HepG2 (cell line): ENCODE results near the gene FBXL20. TPM values are rescaled to one million over a fixed set of nuclear protein-coding genes. Genes with fewer than 3 reads are reported as not detected.

Experiments
- ASH2L ChIP-seq: fragments of 300-600, 200-600 bp; sonication (generic); IDR thresholded peaks from 2 replicates; pipeline ENCODE4 v1.7.0; 2017; ENCODE audit warnings: low read depth, mild to moderate bottlenecking, moderate library complexity, mixed read lengths, low read length; ENCODE audit not compliant: insufficient read length
- ATF7 ChIP-seq, 2 experiments: fragments of 450-650 bp in 1 of 2; sonication (generic) in 1 of 2; formaldehyde crosslinking in 1 of 2; IDR thresholded peaks; 2 replicates each; pipeline versions ENCODE4 v1.4.0 to v1.6.1; 2016 to 2020; ENCODE audit warnings: antibody characterized with exemption in 1 of 2, mild to moderate bottlenecking in 1 of 2, missing genetic modification reagents in 1 of 2
- ATF7-NPFF ChIP-seq: sonication (generic); formaldehyde crosslinking; IDR thresholded peaks from 2 replicates; pipeline ENCODE4 v1.8.1; 2023; ENCODE audit warnings: mild to moderate bottlenecking, low read depth, missing genetic modification reagents, moderate library complexity
- NAIF1 ChIP-seq: sonication (generic); formaldehyde crosslinking; IDR thresholded peaks from 2 replicates; pipeline ENCODE4 v1.5.0; 2020; ENCODE audit warnings: mild to moderate bottlenecking, missing genetic modification reagents, borderline replicate concordance
- NCOA5 ChIP-seq: sonication (generic); formaldehyde crosslinking; IDR thresholded peaks from 2 replicates; pipeline ENCODE4 v1.4.0; 2020; ENCODE audit warnings: missing genetic modification reagents
- NFYC ChIP-seq: IDR thresholded peaks from 2 replicates; pipeline ENCODE4 v1.6.1; 2016; ENCODE audit warnings: missing genetic modification reagents, missing compliant biosample characterization
- RFX3 ChIP-seq: IDR thresholded peaks from 2 replicates; pipeline ENCODE4 v1.6.1; 2016; ENCODE audit warnings: missing biosample characterization, missing genetic modification reagents
- SALL1 ChIP-seq: sonication (generic); formaldehyde crosslinking; IDR thresholded peaks from 2 replicates; pipeline ENCODE4 v1.8.0; 2022; ENCODE audit warnings: mild to moderate bottlenecking, missing genetic modification reagents
- SP2 ChIP-seq: sonication (generic); formaldehyde crosslinking; IDR thresholded peaks from 2 replicates; pipeline ENCODE4 v1.5.1; 2020; ENCODE audit warnings: mild to moderate bottlenecking, missing genetic modification reagents
- TGIF2 ChIP-seq: IDR thresholded peaks from 2 replicates; pipeline ENCODE4 v1.6.1; 2016; ENCODE audit warnings: control low read depth, missing compliant biosample characterization
- ZEB1 ChIP-seq: IDR thresholded peaks from 2 replicates; pipeline ENCODE4 v1.6.1; 2012; ENCODE audit warnings: mild to moderate bottlenecking, low read depth, inconsistent platforms; ENCODE audit not compliant: insufficient replicate concordance
- ZFP90 ChIP-seq: sonication (generic); formaldehyde crosslinking; IDR thresholded peaks from 2 replicates; pipeline ENCODE4 v1.8.0; 2022; ENCODE audit warnings: missing genetic modification reagents, mild to moderate bottlenecking, inconsistent platforms, borderline replicate concordance
- ZNF224 ChIP-seq: sonication (generic); formaldehyde crosslinking; IDR thresholded peaks from 2 replicates; pipeline ENCODE4 v1.5.0; 2020; ENCODE audit warnings: mild to moderate bottlenecking, missing genetic modification reagents
- ZNF501 ChIP-seq: sonication (generic); formaldehyde crosslinking; IDR thresholded peaks from 2 replicates; pipeline ENCODE4 v1.5.1; 2020; ENCODE audit warnings: mild to moderate bottlenecking, moderate library complexity, missing genetic modification reagents
- ZNF546 ChIP-seq: sonication (generic); formaldehyde crosslinking; conservative IDR thresholded peaks from 2 replicates; pipeline ENCODE4 v1.8.1; 2023; ENCODE audit warnings: mild to moderate bottlenecking, missing genetic modification reagents
- ZNF550 ChIP-seq: sonication (generic); formaldehyde crosslinking; IDR thresholded peaks from 2 replicates; pipeline ENCODE4 v1.4.0; 2020; ENCODE audit warnings: mild to moderate bottlenecking, missing genetic modification reagents, borderline replicate concordance
- ZNF878 ChIP-seq: sonication (generic); formaldehyde crosslinking; IDR thresholded peaks from 2 replicates; pipeline ENCODE4 v1.8.1; 2023; ENCODE audit warnings: mild to moderate bottlenecking, missing genetic modification reagents, moderate library complexity
- ZNF879 ChIP-seq: sonication (generic); formaldehyde crosslinking; IDR thresholded peaks from 2 replicates; pipeline ENCODE4 v1.8.1; 2023; ENCODE audit warnings: missing genetic modification reagents
- polyA plus RNA-seq, 8 experiments: library from polyadenylated mRNA; depleted of rRNA in 3 of 8; stranded (reverse) in 7 of 8; unstranded in 1 of 8; fragments of >200 nt; fragmentation: Illumina TruSeq in 4 of 8; extraction: Trizol in 4 of 8; gene quantifications; 2 replicates each; pipeline versions ENCODE4 v1.2.1 to v1.2.3, GENCODE V29; 2011 to 2016; ENCODE audit warnings: low read depth in 4 of 8, missing spikeins in 1 of 8, mixed read lengths in 1 of 8; ENCODE audit not compliant: insufficient read depth in 1 of 8
- total RNA-seq, 5 experiments: library from RNA; depleted of rRNA; stranded (reverse); fragments of >200 nt; fragmentation: Illumina TruSeq; extraction: Trizol; gene quantifications; 2 replicates each; pipeline ENCODE4 v1.2.3, GENCODE V29; 2016; ENCODE audit warnings: low read depth in 1 of 5
- TF ChIP-seq, protein P1 (sequence below): IDR thresholded peaks from 2 replicates; pipeline ENCODE4 v1.6.1; 2016; ENCODE audit warnings: missing genetic modification reagents, missing compliant biosample characterization
- TF ChIP-seq, protein P2 (sequence below): sonication (generic); formaldehyde crosslinking; IDR thresholded peaks from 2 replicates; pipeline ENCODE4 v1.5.0; 2020; ENCODE audit warnings: missing genetic modification reagents, mild to moderate bottlenecking, borderline replicate concordance
- TF ChIP-seq, protein P3 (sequence below): sonication (generic); formaldehyde crosslinking; conservative IDR thresholded peaks from 2 replicates; pipeline ENCODE4 v1.8.0; 2022; ENCODE audit warnings: missing genetic modification reagents
- TF ChIP-seq, protein P4 (sequence below): IDR thresholded peaks from 2 replicates; pipeline ENCODE4 v1.6.1; 2018; ENCODE audit warnings: missing genetic modification reagents
- TF ChIP-seq, protein P5 (sequence below): sonication (generic); formaldehyde crosslinking; IDR thresholded peaks from 2 replicates; pipeline ENCODE4 v1.4.0; 2020; ENCODE audit warnings: missing genetic modification reagents, borderline replicate concordance
- TF ChIP-seq, protein P6 (sequence below): sonication (generic); formaldehyde crosslinking; IDR thresholded peaks from 2 replicates; pipeline ENCODE4 v1.5.1; 2020; ENCODE audit warnings: missing genetic modification reagents, mild to moderate bottlenecking, borderline replicate concordance

FBXL20 gene
- total and polyA plus RNA-seq, 2 of the 13 experiments (the other 11 are each of a cell fraction or from before 2014, with no cell fraction given): 10.2 to 10.3 TPM

DNA sequence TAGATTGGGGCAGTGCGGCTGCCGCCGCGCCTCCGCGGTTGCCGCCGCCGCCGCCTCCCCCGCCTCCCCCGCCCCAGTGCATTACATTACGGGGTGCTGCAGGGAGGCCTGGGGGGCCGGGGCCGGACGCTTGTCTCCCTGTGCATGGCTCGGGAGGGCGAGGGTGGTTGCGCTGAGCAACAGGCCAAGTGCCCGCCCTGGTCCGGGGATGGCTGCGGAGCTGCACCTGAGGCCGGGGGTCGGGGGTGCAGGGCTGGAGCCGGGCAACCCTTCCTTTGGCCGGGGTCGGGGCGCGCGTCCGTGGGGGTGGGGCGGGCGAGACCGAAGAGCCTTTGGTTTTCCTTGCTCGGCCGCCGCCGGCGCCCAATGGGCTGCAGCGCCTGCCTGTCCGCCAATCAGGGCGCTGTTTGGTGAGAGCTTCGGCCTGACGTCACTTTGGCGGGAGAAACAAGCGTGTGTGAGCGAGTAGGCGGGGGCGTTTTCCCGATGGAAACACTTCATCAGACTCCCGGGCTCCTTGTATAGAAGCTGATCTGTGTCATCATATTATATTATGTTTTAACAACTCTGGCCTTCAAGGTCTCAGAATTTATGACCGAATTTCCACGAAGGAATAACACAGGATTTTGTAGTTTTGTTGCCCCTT lies 941 bp upstream of the FBXL20 start (continued):
- TF ChIP-seq, protein P1, sequence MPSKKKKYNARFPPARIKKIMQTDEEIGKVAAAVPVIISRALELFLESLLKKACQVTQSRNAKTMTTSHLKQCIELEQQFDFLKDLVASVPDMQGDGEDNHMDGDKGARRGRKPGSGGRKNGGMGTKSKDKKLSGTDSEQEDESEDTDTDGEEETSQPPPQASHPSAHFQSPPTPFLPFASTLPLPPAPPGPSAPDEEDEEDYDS (CRISPR knock-in tag): peak; percentile 78
- TF ChIP-seq SP2 (CRISPR knock-in tag): peak; percentile 74
- peak; percentile 71 for TF ChIP-seq ATF7 (IDR thresholded peaks at IDR 0.05)
- TF ChIP-seq ATF7 (CRISPR knock-in tag; IDR thresholded peaks at IDR 0.05): no peak
- TF ChIP-seq, protein P2, sequence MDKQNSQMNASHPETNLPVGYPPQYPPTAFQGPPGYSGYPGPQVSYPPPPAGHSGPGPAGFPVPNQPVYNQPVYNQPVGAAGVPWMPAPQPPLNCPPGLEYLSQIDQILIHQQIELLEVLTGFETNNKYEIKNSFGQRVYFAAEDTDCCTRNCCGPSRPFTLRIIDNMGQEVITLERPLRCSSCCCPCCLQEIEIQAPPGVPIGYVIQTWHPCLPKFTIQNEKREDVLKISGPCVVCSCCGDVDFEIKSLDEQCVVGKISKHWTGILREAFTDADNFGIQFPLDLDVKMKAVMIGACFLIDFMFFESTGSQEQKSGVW: no peak
- TF ChIP-seq ZNF550: no peak
- peak; percentile 90; the same call in 1 of the 2 replicates for TF ChIP-seq TGIF2
- TF ChIP-seq RFX3 (CRISPR knock-in tag): no peak
- TF ChIP-seq ZNF224 (CRISPR knock-in tag): no peak
- TF ChIP-seq ZNF879 (CRISPR knock-in tag): no peak
- no peak for TF ChIP-seq NCOA5 (CRISPR knock-in tag)
- TF ChIP-seq, protein P3, sequence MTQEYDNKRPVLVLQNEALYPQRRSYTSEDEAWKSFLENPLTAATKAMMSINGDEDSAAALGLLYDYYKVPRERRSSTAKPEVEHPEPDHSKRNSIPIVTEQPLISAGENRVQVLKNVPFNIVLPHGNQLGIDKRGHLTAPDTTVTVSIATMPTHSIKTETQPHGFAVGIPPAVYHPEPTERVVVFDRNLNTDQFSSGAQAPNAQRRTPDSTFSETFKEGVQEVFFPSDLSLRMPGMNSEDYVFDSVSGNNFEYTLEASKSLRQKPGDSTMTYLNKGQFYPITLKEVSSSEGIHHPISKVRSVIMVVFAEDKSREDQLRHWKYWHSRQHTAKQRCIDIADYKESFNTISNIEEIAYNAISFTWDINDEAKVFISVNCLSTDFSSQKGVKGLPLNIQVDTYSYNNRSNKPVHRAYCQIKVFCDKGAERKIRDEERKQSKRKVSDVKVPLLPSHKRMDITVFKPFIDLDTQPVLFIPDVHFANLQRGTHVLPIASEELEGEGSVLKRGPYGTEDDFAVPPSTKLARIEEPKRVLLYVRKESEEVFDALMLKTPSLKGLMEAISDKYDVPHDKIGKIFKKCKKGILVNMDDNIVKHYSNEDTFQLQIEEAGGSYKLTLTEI (CRISPR knock-in tag): no peak
- no peak for TF ChIP-seq NAIF1
- TF ChIP-seq ZNF878: no peak
- TF ChIP-seq ZEB1: no peak
- peak; percentile 58 for TF ChIP-seq ZNF546 (CRISPR knock-in tag)
- no peak; the same call in 1 of the 2 replicates for TF ChIP-seq ZFP90
- TF ChIP-seq, protein P4, sequence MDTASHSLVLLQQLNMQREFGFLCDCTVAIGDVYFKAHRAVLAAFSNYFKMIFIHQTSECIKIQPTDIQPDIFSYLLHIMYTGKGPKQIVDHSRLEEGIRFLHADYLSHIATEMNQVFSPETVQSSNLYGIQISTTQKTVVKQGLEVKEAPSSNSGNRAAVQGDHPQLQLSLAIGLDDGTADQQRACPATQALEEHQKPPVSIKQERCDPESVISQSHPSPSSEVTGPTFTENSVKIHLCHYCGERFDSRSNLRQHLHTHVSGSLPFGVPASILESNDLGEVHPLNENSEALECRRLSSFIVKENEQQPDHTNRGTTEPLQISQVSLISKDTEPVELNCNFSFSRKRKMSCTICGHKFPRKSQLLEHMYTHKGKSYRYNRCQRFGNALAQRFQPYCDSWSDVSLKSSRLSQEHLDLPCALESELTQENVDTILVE (CRISPR knock-in tag): peak; percentile 53; the same call in 1 of the 2 replicates
- 0 out of 2 replicates have a peak, but pooled peaks have one; percentile 34 for TF ChIP-seq ATF7-NPFF (CRISPR knock-in tag)
- TF ChIP-seq, protein P5, sequence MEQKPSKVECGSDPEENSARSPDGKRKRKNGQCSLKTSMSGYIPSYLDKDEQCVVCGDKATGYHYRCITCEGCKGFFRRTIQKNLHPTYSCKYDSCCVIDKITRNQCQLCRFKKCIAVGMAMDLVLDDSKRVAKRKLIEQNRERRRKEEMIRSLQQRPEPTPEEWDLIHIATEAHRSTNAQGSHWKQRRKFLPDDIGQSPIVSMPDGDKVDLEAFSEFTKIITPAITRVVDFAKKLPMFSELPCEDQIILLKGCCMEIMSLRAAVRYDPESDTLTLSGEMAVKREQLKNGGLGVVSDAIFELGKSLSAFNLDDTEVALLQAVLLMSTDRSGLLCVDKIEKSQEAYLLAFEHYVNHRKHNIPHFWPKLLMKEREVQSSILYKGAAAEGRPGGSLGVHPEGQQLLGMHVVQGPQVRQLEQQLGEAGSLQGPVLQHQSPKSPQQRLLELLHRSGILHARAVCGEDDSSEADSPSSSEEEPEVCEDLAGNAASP: peak; percentile 37; the same call in 1 of the 2 replicates
- peak; percentile 11 for TF ChIP-seq ASH2L
- peak; percentile 40; the same call in 1 of the 2 replicates for TF ChIP-seq SALL1 (CRISPR knock-in tag)
- no peak for TF ChIP-seq ZNF501 (CRISPR knock-in tag)
- TF ChIP-seq, protein P6, sequence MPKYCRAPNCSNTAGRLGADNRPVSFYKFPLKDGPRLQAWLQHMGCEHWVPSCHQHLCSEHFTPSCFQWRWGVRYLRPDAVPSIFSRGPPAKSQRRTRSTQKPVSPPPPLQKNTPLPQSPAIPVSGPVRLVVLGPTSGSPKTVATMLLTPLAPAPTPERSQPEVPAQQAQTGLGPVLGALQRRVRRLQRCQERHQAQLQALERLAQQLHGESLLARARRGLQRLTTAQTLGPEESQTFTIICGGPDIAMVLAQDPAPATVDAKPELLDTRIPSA (CRISPR knock-in tag): 0 out of 2 replicates have a peak, but pooled peaks have one; percentile 12
- peak; percentile 93 for TF ChIP-seq NFYC (CRISPR knock-in tag)
